AG09309 (cell line): Measurements from ENCODE around the gene YJEFN3.

Source experiments
- DNase-seq: peaks from one replicate; pipeline ENCODE4 v3.0.0-alpha.2; 2010; ENCODE audit warnings: low read depth
- H3K4me3 ChIP-seq: 2 replicates; pipeline ENCODE4 v1.5.1; 2011; ENCODE audit warnings: mild to moderate bottlenecking, low read depth, low read length, moderate library complexity; ENCODE audit not compliant: control insufficient read depth
- CTCF ChIP-seq: IDR thresholded peaks from 2 replicates; pipeline ENCODE4 v1.5.1; 2011; ENCODE audit warnings: mild to moderate bottlenecking, low read depth, low read length, inconsistent platforms; ENCODE audit not compliant: insufficient read depth, control insufficient read depth; ENCODE audit errors: missing control alignments

The YJEFN3 gene

DNA sequence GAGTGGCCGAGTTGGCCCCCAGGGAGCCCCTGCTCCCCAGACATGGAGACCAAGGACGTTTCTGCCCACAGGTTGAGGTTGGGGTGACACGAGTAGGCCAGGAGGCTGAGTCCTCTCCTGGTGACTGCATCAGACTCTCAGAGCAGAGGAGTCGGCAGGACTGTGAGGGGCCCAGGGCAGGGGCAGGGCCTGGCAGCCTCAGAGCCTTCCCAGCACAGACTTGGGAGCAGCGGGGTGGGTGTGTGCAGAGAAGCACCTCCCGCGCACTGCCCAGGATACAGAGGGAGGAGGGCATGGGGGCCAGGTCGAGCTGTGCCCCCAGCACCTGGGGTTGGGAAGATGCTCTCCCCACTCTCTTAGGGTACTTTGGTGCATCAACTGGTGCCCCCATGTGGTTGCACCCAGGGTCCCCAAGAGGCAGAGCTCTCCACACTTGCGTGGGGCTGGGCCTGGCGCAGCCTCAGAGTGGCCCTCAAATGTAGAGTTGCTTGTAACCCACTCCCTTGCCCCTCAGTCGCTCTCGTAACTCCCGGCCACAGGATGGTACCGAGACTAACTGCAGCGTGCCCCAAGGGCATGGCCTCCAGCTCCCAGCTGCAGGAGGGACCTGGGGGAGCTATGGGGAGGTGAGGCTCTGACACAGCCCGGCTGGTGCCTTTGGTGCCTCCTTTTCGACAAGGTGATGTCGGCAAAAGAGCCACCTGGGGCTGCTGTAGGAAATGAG is 29.3 kb upstream of the YJEFN3 start:
- H3K4me3 ChIP-seq = no peak overlapping the region
- TF ChIP-seq CTCF = no peak
- DNase-seq = no peak

DNA sequence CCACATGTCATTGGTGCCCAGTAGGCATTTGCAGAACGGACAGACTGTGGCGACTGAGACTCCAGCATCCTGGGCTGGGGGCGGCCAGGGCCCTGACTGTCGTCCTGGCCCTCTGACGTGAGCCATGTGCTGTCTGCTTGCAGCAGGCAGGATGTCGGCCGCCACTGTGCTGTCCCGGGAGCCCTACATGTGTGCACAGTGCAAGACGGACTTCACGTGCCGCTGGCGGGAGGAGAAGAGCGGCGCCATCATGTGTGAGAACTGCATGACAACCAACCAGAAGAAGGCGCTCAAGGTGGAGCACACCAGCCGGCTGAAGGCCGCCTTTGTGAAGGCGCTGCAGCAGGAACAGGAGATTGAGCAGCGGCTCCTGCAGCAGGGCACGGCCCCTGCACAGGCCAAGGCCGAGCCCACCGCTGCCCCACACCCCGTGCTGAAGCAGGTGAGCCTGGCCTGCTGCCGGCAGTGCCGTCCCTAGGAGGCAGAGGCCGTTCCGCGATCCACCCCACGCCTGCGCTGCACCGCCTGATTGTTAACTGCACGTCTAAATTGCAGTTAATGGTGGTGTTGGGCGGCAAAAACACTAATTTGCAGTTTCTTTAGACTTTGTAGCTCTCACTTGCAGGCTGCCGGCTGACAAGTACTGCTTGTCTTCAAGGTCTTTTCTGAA is 27.6 kb upstream of the YJEFN3 start:
- TF ChIP-seq CTCF = no peak
- no peak for DNase-seq
- H3K4me3 ChIP-seq = no peak overlapping the region

DNA sequence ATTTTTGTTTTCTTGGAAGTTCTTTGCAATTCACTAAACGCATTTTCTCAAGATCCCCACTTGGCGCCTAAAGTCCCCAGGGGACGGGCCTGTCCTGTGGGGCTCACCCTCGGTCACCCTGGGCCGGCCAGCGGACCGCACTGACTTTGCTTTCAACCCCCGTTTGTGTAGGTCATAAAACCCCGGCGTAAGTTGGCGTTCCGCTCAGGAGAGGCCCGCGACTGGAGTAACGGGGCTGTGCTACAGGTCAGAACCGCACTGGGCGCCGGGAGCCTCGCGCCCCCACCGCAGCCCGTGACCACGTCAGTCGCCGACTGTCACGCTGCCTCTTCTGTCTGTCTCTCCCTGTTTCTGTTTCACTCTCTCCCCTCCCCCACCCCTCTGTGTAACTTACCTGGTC is 26.9 kb upstream of the YJEFN3 start:
- no peak for TF ChIP-seq CTCF
- H3K4me3 ChIP-seq = no peak overlapping the region
- DNase-seq = no peak

GRCh38 chr19:19502281-19502680 is 26.4 kb upstream of the YJEFN3 start:
- no peak for TF ChIP-seq CTCF
- H3K4me3 ChIP-seq = no peak overlapping the region
- no peak for DNase-seq

DNA sequence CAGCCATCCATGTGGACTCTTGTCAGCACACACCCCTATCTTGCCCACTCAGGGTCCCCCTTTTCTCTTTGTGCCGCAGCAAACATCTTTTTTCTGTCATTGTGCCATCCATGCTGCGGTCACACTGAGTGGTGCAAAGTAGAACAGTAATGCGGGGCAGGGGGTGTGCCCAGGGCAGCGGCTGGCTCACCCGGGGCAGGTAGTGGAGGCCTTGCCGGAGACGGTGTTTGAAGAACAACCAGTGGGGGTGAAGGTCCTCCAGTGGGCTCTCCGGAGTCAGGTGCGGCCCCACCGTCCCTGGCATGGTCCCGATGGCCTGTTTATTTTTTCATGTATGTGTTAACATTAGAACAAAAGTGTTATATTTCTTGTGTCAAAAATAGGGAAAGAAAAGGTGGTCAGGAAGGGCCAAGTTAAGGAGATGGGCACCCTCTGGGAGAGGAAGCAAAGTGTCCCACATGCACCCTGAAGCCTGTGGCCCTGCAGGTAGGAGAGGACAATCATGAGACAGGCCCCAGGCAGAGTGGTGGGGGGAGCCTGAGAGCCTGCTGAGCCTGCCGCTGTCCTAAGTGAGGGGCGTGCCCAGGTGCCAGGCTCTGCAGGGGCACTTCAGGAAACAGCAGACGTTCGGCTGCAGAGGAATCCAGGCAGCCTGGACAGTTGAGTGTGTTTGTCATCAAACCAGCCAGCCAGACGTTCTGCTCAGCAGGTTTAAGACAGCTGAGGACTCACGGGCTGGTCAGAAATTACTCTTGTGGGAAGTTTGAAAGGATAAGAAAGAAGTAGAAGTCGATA is 25.7 kb upstream of the YJEFN3 start:
- no peak overlapping the region for H3K4me3 ChIP-seq
- no peak for DNase-seq
- TF ChIP-seq CTCF = no peak

DNA sequence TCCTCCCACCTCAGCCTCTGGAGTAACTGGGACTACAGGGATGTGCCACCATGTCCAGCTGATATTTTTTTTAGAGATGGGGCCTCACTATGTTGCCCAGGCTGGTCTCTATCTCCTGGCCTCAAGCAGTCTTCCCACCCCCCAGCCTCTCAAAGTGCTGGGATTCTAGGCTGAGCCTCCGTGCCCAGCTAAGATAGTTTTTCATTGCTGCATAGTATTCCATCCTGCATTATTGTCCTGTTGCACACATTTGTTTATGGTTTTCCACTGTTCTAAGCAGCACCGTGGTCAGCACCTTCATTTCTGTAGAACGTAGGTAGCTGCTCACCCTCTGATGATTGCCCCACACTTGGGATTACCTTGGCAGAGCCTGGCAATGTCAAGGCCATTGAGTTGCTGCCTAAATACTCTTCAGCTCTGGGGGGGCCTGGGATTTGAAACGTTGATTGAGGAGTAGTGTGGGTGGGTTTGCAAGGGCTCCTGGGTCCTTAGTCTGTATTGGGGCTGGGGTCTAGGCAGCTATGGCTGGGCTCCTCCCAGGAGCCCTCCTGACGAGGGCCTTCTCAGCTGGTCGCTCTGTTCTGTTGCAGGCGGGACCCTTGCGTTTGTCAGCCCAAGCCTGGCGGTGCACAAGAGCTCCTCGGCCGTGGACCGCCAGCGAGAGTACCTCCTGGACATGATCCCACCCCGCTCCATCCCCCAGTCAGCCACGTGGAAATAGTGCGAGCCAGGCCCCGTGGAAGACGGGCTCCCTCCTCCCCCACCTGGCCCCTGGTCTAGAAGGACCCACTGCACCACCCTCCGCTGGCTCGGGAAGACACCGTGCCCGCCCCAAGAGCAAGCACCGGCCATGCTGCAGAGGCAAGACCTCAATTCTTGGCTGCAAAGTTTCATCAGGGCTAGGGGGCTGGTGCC is 23.7 kb upstream of the YJEFN3 start:
- no peak for TF ChIP-seq CTCF
- no peak for DNase-seq
- no peak overlapping the region for H3K4me3 ChIP-seq
